Stimulated activated CD4-positive, alpha-beta T cell treated with anti-CD3 and anti-CD28 coated beads, Interleukin-1b, Interleukin-23, amount 100 ng/mL, for 48 hours (primary cell): Measurements from ENCODE around the gene SCAANT1.

Experiments used
- DNase-seq: peaks from one replicate; pipeline ENCODE4 v3.0.0-alpha.2; 2020

The SCAANT1 gene

GRCh38 chr3:63896332-63897030 lies 15.7 kb downstream of the SCAANT1 start:
- no peak for DNase-seq

- no peak for DNase-seq
Measured at GRCh38 chr3:63895422-63896189, 16.6 kb downstream of the SCAANT1 start.

- DNase-seq = no peak
Measured at GRCh38 chr3:63892773-63893352, 19.3 kb downstream of the SCAANT1 start.

- no peak for DNase-seq
Measured at GRCh38 chr3:63891518-63891917, 20.7 kb downstream of the SCAANT1 start.

GRCh38 chr3:63886858-63887257 lies 25.3 kb downstream of the SCAANT1 start:
- no peak for DNase-seq

- DNase-seq = no peak
Measured at GRCh38 chr3:63880653-63881052, 31.5 kb downstream of the SCAANT1 start.

GRCh38 chr3:63878394-63879060 lies 33.7 kb downstream of the SCAANT1 start:
- no peak for DNase-seq

GRCh38 chr3:63877737-63878393 lies 34.3 kb downstream of the SCAANT1 start:
- DNase-seq = no peak

GRCh38 chr3:63876260-63876659 lies 35.9 kb downstream of the SCAANT1 start:
- DNase-seq = no peak

- no peak for DNase-seq
Measured at GRCh38 chr3:63875510-63875909, 36.7 kb downstream of the SCAANT1 start.

- DNase-seq = no peak
Measured at GRCh38 chr3:63874769-63875168, 37.4 kb downstream of the SCAANT1 start.

- no peak for DNase-seq
Measured at GRCh38 chr3:63872135-63872924, 39.9 kb downstream of the SCAANT1 start.

GRCh38 chr3:63870615-63871005 lies 41.6 kb downstream of the SCAANT1 start:
- no peak for DNase-seq

GRCh38 chr3:63869940-63870614 lies 42.1 kb downstream of the SCAANT1 start:
- no peak for DNase-seq

- no peak for DNase-seq
Measured at GRCh38 chr3:63867225-63867624, 45.0 kb downstream of the SCAANT1 start.

GRCh38 chr3:63864965-63865327 lies 47.2 kb downstream of the SCAANT1 start:
- no peak for DNase-seq

- peak; percentile 16 for DNase-seq
Measured at GRCh38 chr3:63864008-63864964, 47.9 kb downstream of the SCAANT1 start.

- peak; percentile 72 for DNase-seq
Measured at GRCh38 chr3:63863150-63864007, 48.8 kb downstream of the SCAANT1 start, which contains the start of the genes ATXN7 and THOC7. Gene ATXN7 (plus strand): TSS chr3:63863867. CDS start chr3:63912599, 48,732 bp downstream. Gene THOC7 (minus strand): TSS chr3:63863805. CDS start chr3:63863790, 15 bp downstream.

GRCh38 chr3:63862804-63863149 lies 49.4 kb downstream of the SCAANT1 start:
- no peak for DNase-seq
